Calu3 (cell line): ENCODE results near the gene SCN9A. TPM values are rescaled to one million over a fixed set of nuclear protein-coding genes. Genes with fewer than 3 reads are reported as not detected.
"Not testable (repeated sequence)": the region's sequence is repeated elsewhere in the genome, so short reads cannot be mapped to it uniquely, and the experiment has no call there.

Experiments used
- BruUV-seq: library from RNA; stranded (reverse); fragments of 400-500 nt; replicated peaks from 2 replicates; lab custom pipeline; 2021; lab: Mats Ljungman, UMichigan
- CTCF ChIA-PET: fragments of 300-600 bp; sonication (Branson Sonifier 250); formaldehyde crosslinking; loops from one replicate; lab custom pipeline; 2022; ENCODE audit warnings: antibody characterized with exemption; lab: Charles Lee
- DNase-seq: peaks from one replicate; pipeline ENCODE4 v3.0.0; 2022
- H3K27ac Mint-ChIP-seq: one replicate; pipeline ENCODE4 v1.8.0; 2022; ENCODE audit warnings: mixed read lengths; ENCODE audit not compliant: unreplicated experiment
- H3K27me3 Mint-ChIP-seq: one replicate; pipeline ENCODE4 v1.8.0; 2022; ENCODE audit warnings: mixed read lengths; ENCODE audit not compliant: unreplicated experiment
- H3K36me3 Mint-ChIP-seq: one replicate; pipeline ENCODE4 v1.8.0; 2022; ENCODE audit warnings: mild to moderate bottlenecking, moderate library complexity, mixed read lengths; ENCODE audit not compliant: insufficient read depth, unreplicated experiment
- H3K4me1 Mint-ChIP-seq: one replicate; pipeline ENCODE4 v1.8.0; 2022; ENCODE audit warnings: mild to moderate bottlenecking, low read depth, mixed read lengths; ENCODE audit not compliant: unreplicated experiment
- H3K4me3 Mint-ChIP-seq: one replicate; pipeline ENCODE4 v1.8.0; 2022; ENCODE audit warnings: mild to moderate bottlenecking, low read depth, moderate library complexity, mixed read lengths; ENCODE audit not compliant: unreplicated experiment
- H3K9me3 Mint-ChIP-seq: one replicate; pipeline ENCODE4 v1.8.0; 2022; ENCODE audit warnings: low read depth, mixed read lengths; ENCODE audit not compliant: unreplicated experiment
- CTCF ChIP-seq: fragments of 200-600 bp; IDR thresholded peaks from one replicate; pipeline ENCODE4 v1.8.0; 2022; ENCODE audit warnings: antibody characterized with exemption; ENCODE audit not compliant: unreplicated experiment
- intact Hi-C: fragments of 100-400 bp; cut with micrococcal nuclease; formaldehyde crosslinking; loops from one replicate; pipeline ENCODE4 v1.10.0; 2022; ENCODE audit not compliant: unreplicated experiment
- total RNA-seq: library from RNA; stranded (reverse); gene quantifications from 2 replicates; pipeline ENCODE4 v1.2.3, GENCODE V29; 2022

The SCN9A gene
- total RNA-seq, 1 experiment from 2014 or later = 8.5 TPM

GRCh38 chr2:166361351-166362153 lies 14.2 kb downstream of the SCN9A start:
- Mint-ChIP-seq H3K27ac (no peak overlapping the region), H3K4me1 (peaks cover 10% of the 10 kb centered on the region), H3K9me3 (no peaks in the 10 kb centered on the region), H3K36me3 (no peaks in the 10 kb centered on the region), H3K4me3 (no peak overlapping the region), H3K27me3 (no peaks in the 10 kb centered on the region)
- CTCF ChIA-PET = interaction anchor here (0.6 to 1.7 kb wide), 3 partner anchors 58 to 378 kb away, joined by 3 to 5 read pairs (median 5); no protein-coding TSS in a partner anchor
- TF ChIP-seq CTCF = no peak
- no TSS peak for BruUV-seq
- intact Hi-C loops = loop anchor here (1.0 to 2.0 kb wide), 3 partner anchors 23 to 155 kb away; no protein-coding TSS in a partner anchor
- DNase-seq = peak; percentile 6

GRCh38 chr2:166360906-166361305 lies 14.8 kb downstream of the SCN9A start:
- DNase-seq = no peak
- Mint-ChIP-seq H3K27ac (no peak overlapping the region), H3K27me3 (no peaks in the 10 kb centered on the region), H3K36me3 (no peaks in the 10 kb centered on the region), H3K4me1 (peaks cover 10% of the 10 kb centered on the region), H3K4me3 (no peak overlapping the region), H3K9me3 (no peaks in the 10 kb centered on the region)
- CTCF ChIA-PET = interaction anchor here (0.6 to 1.7 kb wide), 3 partner anchors 58 to 377 kb away, joined by 3 to 5 read pairs (median 5); no protein-coding TSS in a partner anchor
- no peak for TF ChIP-seq CTCF
- BruUV-seq = no TSS peak
- intact Hi-C loops = loop anchor here (1.0 to 2.0 kb wide), 3 partner anchors 23 to 156 kb away; no protein-coding TSS in a partner anchor

GRCh38 chr2:166360426-166360825 lies 15.3 kb downstream of the SCN9A start:
- TF ChIP-seq CTCF = no peak
- Mint-ChIP-seq H3K4me1 (peaks cover 10% of the 10 kb centered on the region), H3K27me3 (no peaks in the 10 kb centered on the region), H3K36me3 (no peaks in the 10 kb centered on the region), H3K4me3 (no peak overlapping the region), H3K9me3 (no peaks in the 10 kb centered on the region), H3K27ac (no peak overlapping the region)
- DNase-seq = no peak
- BruUV-seq = no TSS peak
- intact Hi-C loops = loop anchor here (2.0 kb wide), 2 partner anchors 58 to 156 kb away; no protein-coding TSS in a partner anchor
- CTCF ChIA-PET = interaction anchor here (1.2 to 1.7 kb wide), 2 partner anchors 59 to 156 kb away, joined by 3 to 5 read pairs; no protein-coding TSS in a partner anchor

GRCh38 chr2:166357950-166358321 lies 17.8 kb downstream of the SCN9A start:
- CTCF ChIA-PET, intact Hi-C loops, H3K27ac Mint-ChIP-seq, H3K27me3 Mint-ChIP-seq, H3K4me3 Mint-ChIP-seq, H3K36me3 Mint-ChIP-seq, BruUV-seq, H3K9me3 Mint-ChIP-seq, DNase-seq: not testable (repeated sequence)
- peaks cover 21% of the 10 kb centered on the region for H3K4me1 Mint-ChIP-seq
